PC-9 (cell line): ENCODE data around the gene DDR1. TPM values are rescaled to one million over a fixed set of nuclear protein-coding genes. Genes with fewer than 3 reads are reported as not detected.

Experiments
- BruUV-seq: library from RNA; stranded (reverse); fragments of 400-500 nt; replicated peaks from 2 replicates; lab custom pipeline; 2021; lab: Mats Ljungman, UMichigan
- CTCF ChIA-PET: fragments of 300-600 bp; sonication (Branson Sonifier 250); formaldehyde crosslinking; loops from one replicate; lab custom pipeline; 2022; ENCODE audit warnings: antibody characterized with exemption; lab: Charles Lee
- POLR2A ChIA-PET: fragments of 300-600 bp; sonication (Branson Sonifier 250); formaldehyde crosslinking; loops from one replicate; lab custom pipeline; 2022; ENCODE audit warnings: antibody characterized with exemption; ENCODE audit not compliant: unreplicated experiment; lab: Charles Lee
- DNase-seq, 2 experiments: peaks; one replicate each; pipeline versions ENCODE4 v3.0.0 to v3.0.0-alpha.2; 2015 to 2022; ENCODE audit warnings: mixed read lengths in 1 of 2
- H2AFZ ChIP-seq: fragments of 200-600 bp; sonication (generic); 2 replicates; pipeline ENCODE4 v1.8.1; 2017; ENCODE audit warnings: antibody characterized with exemption
- H3F3A ChIP-seq: fragments of 200-600 bp; sonication (generic); 2 replicates; pipeline ENCODE4 v1.8.1; 2017; ENCODE audit warnings: antibody characterized with exemption, mild to moderate bottlenecking, low read depth; ENCODE audit not compliant: insufficient read depth
- H3K27ac ChIP-seq: fragments of 200-600 bp; sonication (generic); 2 replicates; pipeline ENCODE4 v1.6.1; 2016; ENCODE audit warnings: mixed run types
- H3K27me3 ChIP-seq: fragments of 200-600 bp; sonication (generic); 2 replicates; pipeline ENCODE4 v1.6.1; 2016; ENCODE audit warnings: low read depth, mixed run types; ENCODE audit not compliant: insufficient read depth
- H3K36me3 ChIP-seq: fragments of 200-600 bp; sonication (generic); 2 replicates; pipeline ENCODE4 v1.6.1; 2016; ENCODE audit warnings: low read depth, mixed run types
- H3K4me1 ChIP-seq: fragments of 200-600 bp; sonication (generic); replicated peaks from 2 replicates; pipeline ENCODE4 v1.6.1; 2016; ENCODE audit warnings: mixed run types; ENCODE audit not compliant: insufficient read depth
- H3K4me2 ChIP-seq: fragments of 200-600 bp; sonication (generic); 2 replicates; pipeline ENCODE4 v1.6.1; 2017; ENCODE audit warnings: mixed run types
- H3K4me3 ChIP-seq: fragments of 200-600 bp; sonication (generic); 2 replicates; pipeline ENCODE4 v1.6.1; 2016; ENCODE audit warnings: mixed run types
- H3K79me2 ChIP-seq: fragments of 200-600 bp; sonication (generic); 2 replicates; pipeline ENCODE4 v1.6.1; 2017; ENCODE audit warnings: low read depth, mixed run types
- H3K9me2 ChIP-seq: fragments of 200-600 bp; sonication (generic); 2 replicates; pipeline ENCODE4 v1.8.1; 2017; ENCODE audit warnings: mild to moderate bottlenecking; ENCODE audit not compliant: insufficient read depth
- H3K9me3 ChIP-seq: fragments of 200-600 bp; sonication (generic); 2 replicates; pipeline ENCODE4 v1.8.1; 2016; ENCODE audit warnings: low read depth; ENCODE audit not compliant: insufficient read depth
- H4K20me1 ChIP-seq: fragments of 200-600 bp; sonication (generic); 2 replicates; pipeline ENCODE4 v1.8.1; 2017; ENCODE audit not compliant: insufficient read depth
- EZH2 ChIP-seq: fragments of 200-600 bp; sonication (generic); IDR thresholded peaks from 2 replicates; pipeline ENCODE4 v1.8.0; 2017; ENCODE audit warnings: antibody characterized with exemption, low read depth
- intact Hi-C: fragments of 100-400 bp; cut with micrococcal nuclease; formaldehyde crosslinking; loops from one replicate; pipeline ENCODE4 v1.10.0; 2022; ENCODE audit not compliant: unreplicated experiment
- total RNA-seq: library from RNA; stranded (reverse); gene quantifications from 2 replicates; pipeline ENCODE4 v1.2.3, GENCODE V29; 2021
- TF ChIP-seq, protein P1 (sequence below): fragments of 200-600 bp; sonication (generic); conservative IDR thresholded peaks from 2 replicates; pipeline ENCODE4 v1.6.1; 2017; ENCODE audit warnings: mixed run types, antibody characterized with exemption, mild to moderate bottlenecking, moderate library complexity

Gene DDR1
- total RNA-seq, 1 experiment from 2014 or later, result 267 TPM

- H3K27ac ChIP-seq, result no peak overlapping the region
- BruUV-seq, result no TSS peak
- H3K4me2 ChIP-seq, result no peak overlapping the region
Observed at GRCh38 chr6:30840935-30841643, 43.2 kb upstream of the DDR1 start.

GRCh38 chr6:30841644-30842504 lies 42.4 kb upstream of the DDR1 start:
- no peaks in the 10 kb centered on the region for H3K79me2 ChIP-seq
- no peaks in the 10 kb centered on the region for H3K36me3 ChIP-seq
- H3K27ac ChIP-seq, result no peak overlapping the region
- H3K4me3 ChIP-seq, result no peak overlapping the region
- DNase-seq, result no peak
- POLR2A ChIA-PET, result no interaction called here
- peaks cover 36% of the 10 kb centered on the region for H3K4me1 ChIP-seq
- intact Hi-C loops, result no loop called here
- H4K20me1 ChIP-seq, result no peaks in the 10 kb centered on the region
- H2AFZ ChIP-seq, result no peak overlapping the region
- CTCF ChIA-PET, result no interaction called here
- TF ChIP-seq EZH2, result no peak
- TF ChIP-seq, protein P1, sequence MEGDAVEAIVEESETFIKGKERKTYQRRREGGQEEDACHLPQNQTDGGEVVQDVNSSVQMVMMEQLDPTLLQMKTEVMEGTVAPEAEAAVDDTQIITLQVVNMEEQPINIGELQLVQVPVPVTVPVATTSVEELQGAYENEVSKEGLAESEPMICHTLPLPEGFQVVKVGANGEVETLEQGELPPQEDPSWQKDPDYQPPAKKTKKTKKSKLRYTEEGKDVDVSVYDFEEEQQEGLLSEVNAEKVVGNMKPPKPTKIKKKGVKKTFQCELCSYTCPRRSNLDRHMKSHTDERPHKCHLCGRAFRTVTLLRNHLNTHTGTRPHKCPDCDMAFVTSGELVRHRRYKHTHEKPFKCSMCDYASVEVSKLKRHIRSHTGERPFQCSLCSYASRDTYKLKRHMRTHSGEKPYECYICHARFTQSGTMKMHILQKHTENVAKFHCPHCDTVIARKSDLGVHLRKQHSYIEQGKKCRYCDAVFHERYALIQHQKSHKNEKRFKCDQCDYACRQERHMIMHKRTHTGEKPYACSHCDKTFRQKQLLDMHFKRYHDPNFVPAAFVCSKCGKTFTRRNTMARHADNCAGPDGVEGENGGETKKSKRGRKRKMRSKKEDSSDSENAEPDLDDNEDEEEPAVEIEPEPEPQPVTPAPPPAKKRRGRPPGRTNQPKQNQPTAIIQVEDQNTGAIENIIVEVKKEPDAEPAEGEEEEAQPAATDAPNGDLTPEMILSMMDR, result no peak
- H3F3A ChIP-seq, result peaks cover 12% of the 10 kb centered on the region; the same call in 1 of the 2 replicates
- H3K4me2 ChIP-seq, result no peak overlapping the region
- BruUV-seq, result no TSS peak
- H3K9me3 ChIP-seq, result no peaks in the 10 kb centered on the region
- H3K27me3 ChIP-seq, result no peaks in the 10 kb centered on the region
- no peaks in the 10 kb centered on the region for H3K9me2 ChIP-seq

More at GRCh38 chr6:30840935-30841643, 43.2 kb upstream of the DDR1 start:
- no peak overlapping the region for H2AFZ ChIP-seq
- ChIA-PET CTCF (no interaction called here), POLR2A (no interaction called here)
- H3K79me2 ChIP-seq, result no peaks in the 10 kb centered on the region
- no peak for DNase-seq
- TF ChIP-seq, protein P1, result no peak
- TF ChIP-seq EZH2, result no peak
- no peak overlapping the region for H3K4me3 ChIP-seq
- H3K9me2 ChIP-seq, result no peaks in the 10 kb centered on the region
- H3K4me1 ChIP-seq, result peaks cover 42% of the 10 kb centered on the region
- no peaks in the 10 kb centered on the region for H3K27me3 ChIP-seq
- H3F3A ChIP-seq, result peaks cover 15% of the 10 kb centered on the region; the same call in 1 of the 2 replicates
- H3K9me3 ChIP-seq, result no peaks in the 10 kb centered on the region
- H3K36me3 ChIP-seq, result no peaks in the 10 kb centered on the region
- no peaks in the 10 kb centered on the region for H4K20me1 ChIP-seq
- intact Hi-C loops, result no loop called here

DNA sequence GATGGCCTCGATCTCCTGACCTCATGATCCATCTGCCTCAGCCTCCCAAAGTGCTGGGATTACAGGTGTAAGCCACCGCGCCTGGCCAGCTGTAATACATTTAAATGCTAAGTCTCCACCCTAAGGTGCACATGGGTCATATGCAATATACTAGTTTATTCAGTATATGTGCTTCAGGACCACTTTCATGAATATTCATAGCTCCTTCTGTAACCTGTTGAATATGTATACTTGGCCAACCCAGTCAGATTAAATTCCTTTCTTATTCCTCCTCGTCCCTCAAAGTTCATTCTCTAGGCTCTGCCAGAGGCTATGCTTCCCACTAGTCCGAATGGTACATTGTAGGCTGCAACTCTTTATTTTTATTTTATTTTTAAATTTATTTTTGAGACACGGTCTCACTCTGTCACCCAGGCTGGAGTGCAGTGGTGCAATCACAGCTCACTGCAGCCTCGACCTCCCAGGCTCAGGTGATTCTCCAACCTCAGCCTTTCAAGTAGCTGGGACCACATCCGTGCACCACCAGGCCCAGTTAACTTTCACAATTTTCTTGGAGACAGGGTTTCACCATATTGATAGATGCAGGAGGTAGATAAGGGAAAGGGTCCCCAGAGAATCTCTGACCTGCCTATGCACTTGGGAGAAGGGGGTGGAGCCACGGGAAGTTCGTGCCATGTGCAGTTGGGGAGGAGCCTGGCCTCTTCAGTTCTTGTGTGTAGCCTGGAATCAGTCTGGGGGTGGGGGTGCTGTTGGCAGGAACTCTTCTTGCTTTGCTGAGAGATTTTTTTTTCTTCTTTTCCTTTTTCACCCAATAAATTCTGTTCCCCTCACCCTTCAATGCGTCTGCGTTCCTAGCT lies 41.3 kb upstream of the DDR1 start:
- BruUV-seq, result no TSS peak
- Histone ChIP-seq H3F3A (peaks cover 7% of the 10 kb centered on the region; the same call in 1 of the 2 replicates), H3K9me3 (no peaks in the 10 kb centered on the region), H2AFZ (0 out of 2 replicates have a peak overlapping the region, but pooled peaks have one; percentile 52), H3K27ac (no peak overlapping the region), H3K4me3 (no peak overlapping the region), H3K4me1 (peaks cover 34% of the 10 kb centered on the region), H3K79me2 (no peaks in the 10 kb centered on the region), H3K9me2 (no peaks in the 10 kb centered on the region), H3K27me3 (no peaks in the 10 kb centered on the region), H3K36me3 (no peaks in the 10 kb centered on the region), H4K20me1 (no peaks in the 10 kb centered on the region), H3K4me2 (no peak overlapping the region)
- no peak for DNase-seq
- CTCF ChIA-PET, result interaction anchor here (0.6 to 1.2 kb wide), 3 partner anchors 14 to 228 kb away, joined by 3 to 4 read pairs (median 3); no protein-coding TSS in a partner anchor
- TF ChIP-seq EZH2, result no peak
- TF ChIP-seq, protein P1, result no peak
- intact Hi-C loops, result no loop called here
- POLR2A ChIA-PET, result no interaction called here
